K562 (cell line): Measurements from ENCODE around the gene TSC22D1.

ENCODE experiments used
- ESRRA ChIP-seq: fragments of 450-650 bp; IDR thresholded peaks from 2 replicates; pipeline ENCODE4 v1.6.1; 2014; ENCODE audit warnings: low read depth, mild to moderate bottlenecking, moderate library complexity, borderline replicate concordance
- ETV5 ChIP-seq: sonication (generic); formaldehyde crosslinking; IDR thresholded peaks from 2 replicates; pipeline ENCODE4 v1.4.0; 2020; ENCODE audit warnings: low read depth, mild to moderate bottlenecking, missing genetic modification reagents
- HNRNPH1 ChIP-seq: fragments of 200-400 bp; formaldehyde crosslinking; optimal IDR thresholded peaks from 2 replicates; pipeline ENCODE3; 2017; ENCODE audit warnings: low read depth, mild to moderate bottlenecking, low read length, moderate library complexity
- NFRKB ChIP-seq: fragments of 450-650 bp; IDR thresholded peaks from 2 replicates; pipeline ENCODE4 v1.6.1; 2016; ENCODE audit warnings: low read depth
- PML ChIP-seq: IDR thresholded peaks from 2 replicates; pipeline ENCODE4 v1.6.1; 2012; ENCODE audit warnings: low read length, inconsistent platforms
- POLR2AphosphoS5 ChIP-seq: IDR thresholded peaks from 2 replicates; pipeline ENCODE4 v1.6.1; 2011; ENCODE audit warnings: mild to moderate bottlenecking, low read depth, low read length, moderate library complexity; ENCODE audit not compliant: control insufficient read depth, insufficient read depth
- SAP30 ChIP-seq: fragments of 200-600 bp; sonication (generic); IDR thresholded peaks from 2 replicates; pipeline ENCODE4 v1.6.1; 2012; ENCODE audit warnings: borderline replicate concordance, low read depth, mild to moderate bottlenecking, moderate library complexity, low read length, control low read depth, inconsistent platforms; ENCODE audit not compliant: insufficient read depth, poor library complexity, severe bottlenecking
- ZFX ChIP-seq: sonication (generic); formaldehyde crosslinking; IDR thresholded peaks from 2 replicates; pipeline ENCODE4 v1.8.0; 2022; ENCODE audit warnings: mild to moderate bottlenecking, missing genetic modification reagents, moderate library complexity
- ZKSCAN8 ChIP-seq: fragments of 200-800 bp; sonication (Bioruptor generic); IDR thresholded peaks from 2 replicates; pipeline ENCODE4 v1.6.1; 2016; ENCODE audit warnings: missing genetic modification characterization, missing compliant biosample characterization
- ZSCAN29 ChIP-seq: fragments of 450-650 bp; IDR thresholded peaks from 2 replicates; pipeline ENCODE4 v1.6.1; 2017
- TF ChIP-seq, protein P1 (sequence below), 3 experiments: IDR thresholded peaks in 2 of 3; conservative IDR thresholded peaks in 1 of 3; 2 replicates each; pipeline ENCODE4 v1.5.1; 2011 to 2012; ENCODE audit warnings: low read length in 3 of 3, mild to moderate bottlenecking in 3 of 3, control low read depth in 2 of 3, improper control_type of control experiment in 1 of 3, inconsistent platforms in 1 of 3, low read depth in 1 of 3, mixed read lengths in 1 of 3, moderate library complexity in 1 of 3; ENCODE audit not compliant: insufficient read depth in 2 of 3
- TF ChIP-seq, protein P2 (sequence below): fragments of 200-800 bp; sonication (Bioruptor generic); IDR thresholded peaks from 2 replicates; pipeline ENCODE4 v1.6.1; 2016; ENCODE audit warnings: missing genetic modification characterization, missing compliant biosample characterization

DNA sequence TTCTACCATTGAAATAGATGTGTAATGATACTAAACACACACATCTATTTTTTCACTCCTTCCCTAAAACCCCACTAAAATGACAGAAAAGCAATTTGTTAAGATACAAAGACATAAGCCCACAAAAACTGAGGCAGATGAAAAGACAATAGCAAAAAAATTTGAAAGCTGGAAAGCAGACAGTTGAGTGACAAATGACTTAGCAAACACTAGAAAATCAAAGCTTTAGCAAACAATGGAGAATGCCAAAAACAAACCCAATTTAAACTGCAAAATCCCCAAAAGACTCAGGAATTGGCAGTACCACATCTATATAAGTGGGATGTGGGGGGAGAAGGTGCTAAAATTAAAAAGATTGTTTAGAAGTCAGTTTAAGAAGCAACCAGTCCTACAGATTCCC is 9.5 kb downstream of the TSC22D1 start:
- TF ChIP-seq ZSCAN29 (no peak), ZKSCAN8 (no peak), ESRRA (no peak), POLR2AphosphoS5 (no peak), NFRKB (no peak), ZFX (CRISPR knock-in tag) (no peak), SAP30 (no peak), HNRNPH1 (no peak), ETV5 (CRISPR knock-in tag) (no peak), PML (no peak)
- TF ChIP-seq, protein P1, sequence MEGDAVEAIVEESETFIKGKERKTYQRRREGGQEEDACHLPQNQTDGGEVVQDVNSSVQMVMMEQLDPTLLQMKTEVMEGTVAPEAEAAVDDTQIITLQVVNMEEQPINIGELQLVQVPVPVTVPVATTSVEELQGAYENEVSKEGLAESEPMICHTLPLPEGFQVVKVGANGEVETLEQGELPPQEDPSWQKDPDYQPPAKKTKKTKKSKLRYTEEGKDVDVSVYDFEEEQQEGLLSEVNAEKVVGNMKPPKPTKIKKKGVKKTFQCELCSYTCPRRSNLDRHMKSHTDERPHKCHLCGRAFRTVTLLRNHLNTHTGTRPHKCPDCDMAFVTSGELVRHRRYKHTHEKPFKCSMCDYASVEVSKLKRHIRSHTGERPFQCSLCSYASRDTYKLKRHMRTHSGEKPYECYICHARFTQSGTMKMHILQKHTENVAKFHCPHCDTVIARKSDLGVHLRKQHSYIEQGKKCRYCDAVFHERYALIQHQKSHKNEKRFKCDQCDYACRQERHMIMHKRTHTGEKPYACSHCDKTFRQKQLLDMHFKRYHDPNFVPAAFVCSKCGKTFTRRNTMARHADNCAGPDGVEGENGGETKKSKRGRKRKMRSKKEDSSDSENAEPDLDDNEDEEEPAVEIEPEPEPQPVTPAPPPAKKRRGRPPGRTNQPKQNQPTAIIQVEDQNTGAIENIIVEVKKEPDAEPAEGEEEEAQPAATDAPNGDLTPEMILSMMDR (IDR thresholded peaks at IDR 0.05 in 2 of 3, conservative IDR thresholded peaks at IDR 0.05 in 1 of 3; ENCODE audit: insufficient read depth in 2 of 3, low read depth in 1 of 3, low read length in 3 of 3) = no peak
- TF ChIP-seq, protein P2, sequence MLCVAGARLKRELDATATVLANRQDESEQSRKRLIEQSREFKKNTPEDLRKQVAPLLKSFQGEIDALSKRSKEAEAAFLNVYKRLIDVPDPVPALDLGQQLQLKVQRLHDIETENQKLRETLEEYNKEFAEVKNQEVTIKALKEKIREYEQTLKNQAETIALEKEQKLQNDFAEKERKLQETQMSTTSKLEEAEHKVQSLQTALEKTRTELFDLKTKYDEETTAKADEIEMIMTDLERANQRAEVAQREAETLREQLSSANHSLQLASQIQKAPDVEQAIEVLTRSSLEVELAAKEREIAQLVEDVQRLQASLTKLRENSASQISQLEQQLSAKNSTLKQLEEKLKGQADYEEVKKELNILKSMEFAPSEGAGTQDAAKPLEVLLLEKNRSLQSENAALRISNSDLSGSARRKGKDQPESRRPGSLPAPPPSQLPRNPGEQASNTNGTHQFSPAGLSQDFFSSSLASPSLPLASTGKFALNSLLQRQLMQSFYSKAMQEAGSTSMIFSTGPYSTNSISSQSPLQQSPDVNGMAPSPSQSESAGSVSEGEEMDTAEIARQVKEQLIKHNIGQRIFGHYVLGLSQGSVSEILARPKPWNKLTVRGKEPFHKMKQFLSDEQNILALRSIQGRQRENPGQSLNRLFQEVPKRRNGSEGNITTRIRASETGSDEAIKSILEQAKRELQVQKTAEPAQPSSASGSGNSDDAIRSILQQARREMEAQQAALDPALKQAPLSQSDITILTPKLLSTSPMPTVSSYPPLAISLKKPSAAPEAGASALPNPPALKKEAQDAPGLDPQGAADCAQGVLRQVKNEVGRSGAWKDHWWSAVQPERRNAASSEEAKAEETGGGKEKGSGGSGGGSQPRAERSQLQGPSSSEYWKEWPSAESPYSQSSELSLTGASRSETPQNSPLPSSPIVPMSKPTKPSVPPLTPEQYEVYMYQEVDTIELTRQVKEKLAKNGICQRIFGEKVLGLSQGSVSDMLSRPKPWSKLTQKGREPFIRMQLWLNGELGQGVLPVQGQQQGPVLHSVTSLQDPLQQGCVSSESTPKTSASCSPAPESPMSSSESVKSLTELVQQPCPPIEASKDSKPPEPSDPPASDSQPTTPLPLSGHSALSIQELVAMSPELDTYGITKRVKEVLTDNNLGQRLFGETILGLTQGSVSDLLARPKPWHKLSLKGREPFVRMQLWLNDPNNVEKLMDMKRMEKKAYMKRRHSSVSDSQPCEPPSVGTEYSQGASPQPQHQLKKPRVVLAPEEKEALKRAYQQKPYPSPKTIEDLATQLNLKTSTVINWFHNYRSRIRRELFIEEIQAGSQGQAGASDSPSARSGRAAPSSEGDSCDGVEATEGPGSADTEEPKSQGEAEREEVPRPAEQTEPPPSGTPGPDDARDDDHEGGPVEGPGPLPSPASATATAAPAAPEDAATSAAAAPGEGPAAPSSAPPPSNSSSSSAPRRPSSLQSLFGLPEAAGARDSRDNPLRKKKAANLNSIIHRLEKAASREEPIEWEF = no peak
